Left renal cortex interstitium (tissue), 4 donors: Measurements from ENCODE around the gene CRACR2B. TPM values are rescaled to one million over a fixed set of nuclear protein-coding genes. Genes with fewer than 3 reads are reported as not detected.

ENCODE experiments used
- polyA plus RNA-seq, 4 donors: library from polyadenylated mRNA; unstranded; fragments of 120-200 nt; gene quantifications; one replicate each; pipeline ENCODE4 v1.2.1, GENCODE V29; 2013; ENCODE audit not compliant: insufficient read length in 4 of 4

CRACR2B gene
- polyA plus RNA-seq, 4 donors = 9.8 to 20.8 (median 17.2) TPM

Other genes starting within 250 kb of the CRACR2B start
- 10 to 100 TPM in 3 of 4 donors, 1 to 10 TPM in 1; 5.4 to 15.4 (median 12.5) TPM for gene IRF7, start 212.0 kb upstream of the CRACR2B start, polyA plus RNA-seq
- gene CDHR5, start 203.0 kb upstream of the CRACR2B start, polyA plus RNA-seq = 10 to 100 TPM; 24.9 to 49.2 (median 41.9) TPM
- gene SCT, start 200.7 kb upstream of the CRACR2B start, polyA plus RNA-seq = 1 to 10 TPM in 3 of 4 donors, under 1 TPM in 1; 0.92 to 4.1 (median 2.2) TPM
- gene DRD4, start 190.7 kb upstream of the CRACR2B start, polyA plus RNA-seq = 1 to 10 TPM; 1.8 to 5.2 (median 4.7) TPM
- gene DEAF1, start 132.7 kb upstream of the CRACR2B start, polyA plus RNA-seq = 10 to 100 TPM; 44.7 to 57.7 (median 51.1) TPM
- gene TMEM80, start 132.1 kb upstream of the CRACR2B start, polyA plus RNA-seq = 10 to 100 TPM; 36.1 to 56.7 (median 46.3) TPM
- gene EPS8L2, start 121.7 kb upstream of the CRACR2B start, polyA plus RNA-seq = 100 to 1,000 TPM; 104 to 161 (median 139) TPM
- 100 to 1,000 TPM; 123 to 164 (median 136) TPM for gene TALDO1, start 80.5 kb upstream of the CRACR2B start, polyA plus RNA-seq
- 100 to 1,000 TPM in 1 of 4 donors, 10 to 100 TPM in 3; 55.3 to 115 (median 84.8) TPM for gene GATD1, start 50.4 kb upstream of the CRACR2B start, polyA plus RNA-seq
- gene CEND1, start 37.8 kb upstream of the CRACR2B start, polyA plus RNA-seq = 1 to 10 TPM in 2 of 4 donors, under 1 TPM in 2; 0.28 to 1.3 (median 0.99) TPM
- 10 to 100 TPM; 13.1 to 24.3 (median 18.6) TPM for gene SLC25A22, start 29.6 kb upstream of the CRACR2B start, polyA plus RNA-seq
- 10 to 100 TPM in 3 of 4 donors, 1 to 10 TPM in 1; 6.7 to 17.8 (median 12.9) TPM for gene PIDD1, start 22.7 kb upstream of the CRACR2B start, polyA plus RNA-seq
- 1,000 to 10,000 TPM in 3 of 4 donors, 100 to 1,000 TPM in 1; 903 to 1,462 (median 1,115) TPM for gene RPLP2, start 18.0 kb upstream of the CRACR2B start, polyA plus RNA-seq
- gene PNPLA2, start 9.0 kb upstream of the CRACR2B start, polyA plus RNA-seq = 10 to 100 TPM; 38.2 to 87.6 (median 68.0) TPM
- gene CD151, start 5.0 kb downstream of the CRACR2B start, polyA plus RNA-seq = 100 to 1,000 TPM; 192 to 238 (median 217) TPM
- 100 to 1,000 TPM in 2 of 4 donors, 10 to 100 TPM in 2; 84.8 to 149 (median 111) TPM for gene POLR2L, start 14.6 kb downstream of the CRACR2B start, polyA plus RNA-seq
- 10 to 100 TPM; 65.9 to 94.9 (median 76.6) TPM for gene TSPAN4, start 14.9 kb downstream of the CRACR2B start, polyA plus RNA-seq
- 100 to 1,000 TPM; 108 to 134 (median 117) TPM for gene CHID1, start 82.9 kb downstream of the CRACR2B start, polyA plus RNA-seq
- 100 to 1,000 TPM in 2 of 4 donors, 10 to 100 TPM in 2; 95.7 to 134 (median 108) TPM for gene AP2A2, start 98.0 kb downstream of the CRACR2B start, polyA plus RNA-seq
- 10 to 100 TPM in 2 of 4 donors, 1 to 10 TPM in 2; 5.7 to 56.0 (median 20.3) TPM for gene MUC6, start 208.8 kb downstream of the CRACR2B start, polyA plus RNA-seq
- gene MUC2, start 247.0 kb downstream of the CRACR2B start, polyA plus RNA-seq = under 1 TPM in 3 of 4 donors, not detected in 1; 0.08 to 0.30 (median 0.14) TPM